ENCODE measurements around the gene PPP2R5C.
A peak's percentile ranks its signal among the peaks of the same experiment; 100 is the strongest.

Gene PPP2R5C

DNA sequence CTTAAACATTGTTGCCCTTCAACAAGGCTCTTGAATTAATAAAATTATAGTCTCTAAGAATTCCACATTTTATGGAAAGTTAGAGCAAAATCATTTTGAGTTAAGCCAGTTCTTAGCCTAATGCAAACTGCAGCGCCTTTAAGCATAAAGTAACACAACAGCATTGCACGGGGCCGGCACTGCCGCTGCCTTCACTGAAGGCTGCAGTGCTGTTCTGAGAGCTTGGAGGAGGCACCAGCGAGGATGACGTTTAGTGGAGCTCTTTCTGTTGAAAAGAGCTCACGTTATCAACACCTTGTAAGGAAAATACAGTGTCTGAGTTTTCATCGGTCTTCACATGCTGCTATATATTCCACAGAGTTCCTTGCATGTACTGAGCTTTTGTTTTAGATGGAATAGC lies 164.6 kb downstream of the PPP2R5C start:
- no peak for DNase-seq

DNA sequence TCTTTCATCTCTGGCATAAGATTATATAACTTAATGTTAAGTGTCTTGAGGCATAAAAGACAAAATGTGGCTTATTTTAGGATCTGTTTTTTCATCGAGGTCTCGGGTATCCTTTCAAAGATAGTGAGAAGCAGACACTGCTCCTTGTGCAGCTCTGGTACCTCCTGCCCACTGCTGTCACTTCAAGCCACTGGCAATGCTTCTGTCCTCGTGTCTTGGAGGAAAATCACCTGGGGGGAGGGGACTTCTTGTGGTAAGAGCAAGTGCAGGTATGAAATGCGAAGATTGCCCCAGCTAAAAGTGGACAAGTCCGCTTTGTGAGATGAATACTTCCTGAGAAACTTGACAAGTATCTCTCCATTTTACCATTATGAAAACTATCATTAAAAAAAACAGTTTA lies 165.1 kb downstream of the PPP2R5C start:
- DNase-seq: no peak

DNA sequence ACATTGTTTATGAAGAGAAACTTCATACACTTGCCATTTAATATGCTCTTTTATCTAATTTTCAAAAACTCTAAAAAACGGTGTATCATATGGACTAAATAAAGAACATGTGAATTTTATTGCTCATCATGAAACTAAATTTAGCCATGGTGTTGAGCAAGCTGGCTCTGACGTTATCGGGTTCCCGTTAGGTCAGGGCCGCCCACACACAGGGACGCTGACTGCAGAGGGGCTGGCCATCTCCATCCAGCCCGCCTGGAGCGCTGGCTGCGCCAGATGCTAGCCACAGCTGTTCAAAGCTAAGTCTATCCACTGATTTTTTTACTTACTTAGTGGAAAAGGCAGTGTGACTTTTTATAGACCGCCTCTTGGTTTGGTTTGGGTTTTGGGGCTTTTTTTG lies 166.3 kb downstream of the PPP2R5C start:
- DNase-seq: no peak

DNA sequence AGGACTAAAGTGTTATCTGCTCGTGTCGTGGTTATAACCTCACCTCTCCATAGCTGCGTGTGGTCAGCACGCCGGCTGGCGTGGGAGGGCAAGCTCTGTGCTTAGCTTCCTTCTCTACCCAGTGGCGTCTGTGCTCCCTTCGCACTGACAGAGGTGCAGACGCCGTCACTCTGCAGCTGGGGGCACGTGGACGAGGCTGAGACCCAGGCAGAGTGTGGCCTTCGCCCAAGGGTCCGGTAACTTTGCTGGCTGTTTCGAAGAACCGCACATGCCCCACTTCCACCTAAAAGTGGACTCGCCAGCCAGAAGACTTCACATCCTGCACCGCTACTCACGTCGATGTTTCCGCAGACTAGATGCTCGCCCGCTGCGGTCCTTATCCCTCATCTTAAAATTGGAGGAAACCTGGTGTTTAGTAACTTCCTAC lies 166.9 kb downstream of the PPP2R5C start:
- no peak for DNase-seq

DNA sequence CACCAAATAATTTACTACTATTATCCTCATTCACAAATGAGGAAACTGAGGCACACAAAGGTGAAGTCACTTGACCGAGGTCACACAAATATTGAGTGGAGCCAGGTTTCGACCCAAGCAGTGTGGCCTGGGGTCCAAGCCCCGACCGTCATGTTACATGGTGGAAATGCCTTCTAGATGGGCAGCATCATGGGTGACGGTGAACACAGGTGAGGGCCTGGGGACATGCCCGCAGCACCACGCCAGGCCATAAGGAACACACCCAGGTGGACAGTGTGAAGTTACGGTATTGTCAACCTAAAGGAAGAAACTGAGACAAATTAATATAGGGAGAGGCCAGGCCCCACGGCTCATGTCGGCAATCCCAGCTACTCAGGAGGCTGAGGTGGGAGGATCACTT lies 167.6 kb downstream of the PPP2R5C start:
- no peak for DNase-seq

DNA sequence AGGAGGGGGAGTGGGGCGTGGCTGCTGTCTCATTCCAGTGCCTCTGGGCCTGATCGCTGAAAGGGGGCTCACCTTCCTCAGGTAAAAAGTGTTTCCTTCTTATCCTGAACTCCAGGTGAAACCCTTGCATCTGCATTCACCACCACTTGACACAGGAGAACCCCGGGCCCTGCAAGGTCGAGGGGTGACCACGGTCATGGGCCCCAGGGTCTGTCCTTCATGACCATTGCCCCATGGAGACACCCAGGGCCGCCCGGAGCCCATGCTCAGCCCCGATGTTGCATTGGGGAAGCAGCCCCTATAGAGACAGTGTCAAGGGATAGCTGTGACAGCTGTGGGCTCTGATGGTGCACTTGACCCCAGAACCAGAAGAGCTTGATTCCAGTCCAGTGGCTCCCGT lies 168.4 kb downstream of the PPP2R5C start:
- DNase-seq: no peak

DNA sequence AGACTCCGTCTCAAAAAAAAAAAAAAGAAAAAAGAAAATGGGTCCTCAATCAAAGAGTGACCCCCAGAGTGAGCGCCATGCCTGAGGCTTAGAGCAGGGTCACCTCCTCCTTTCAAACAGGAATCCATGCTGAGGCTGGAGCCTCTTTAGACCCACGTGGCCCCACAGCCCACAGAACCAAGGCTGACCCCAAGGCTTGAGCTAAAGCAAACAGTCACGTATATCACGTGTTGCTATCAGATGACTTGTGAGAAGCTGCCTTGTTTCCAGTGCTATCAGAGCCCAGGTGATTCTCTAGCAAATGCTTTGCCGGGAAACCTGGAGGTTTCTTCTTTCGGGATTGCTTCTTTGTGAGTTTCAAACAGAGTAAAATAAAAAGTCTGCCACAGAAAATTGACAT lies 171.2 kb downstream of the PPP2R5C start:
- DNase-seq: no peak

DNA sequence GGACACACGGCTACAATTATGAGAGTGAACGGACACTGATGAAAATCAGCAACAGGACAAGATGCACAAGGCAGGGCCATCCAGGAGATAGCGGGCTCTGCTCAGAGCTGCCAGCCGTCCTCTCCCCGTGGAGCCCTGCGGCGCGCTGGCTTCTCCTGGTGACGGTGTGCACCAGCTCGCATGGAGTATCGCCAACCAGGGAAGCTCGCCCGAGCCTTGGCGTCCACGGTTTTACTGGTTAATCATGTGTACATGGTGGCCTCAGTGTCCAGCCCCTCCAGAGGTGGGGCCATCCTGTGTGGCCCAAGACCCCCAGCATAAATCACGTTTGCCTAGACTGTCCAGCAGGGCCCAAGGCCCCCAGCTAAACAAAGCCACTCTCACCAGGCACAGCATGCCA lies 171.7 kb downstream of the PPP2R5C start:
- no peak for DNase-seq

DNA sequence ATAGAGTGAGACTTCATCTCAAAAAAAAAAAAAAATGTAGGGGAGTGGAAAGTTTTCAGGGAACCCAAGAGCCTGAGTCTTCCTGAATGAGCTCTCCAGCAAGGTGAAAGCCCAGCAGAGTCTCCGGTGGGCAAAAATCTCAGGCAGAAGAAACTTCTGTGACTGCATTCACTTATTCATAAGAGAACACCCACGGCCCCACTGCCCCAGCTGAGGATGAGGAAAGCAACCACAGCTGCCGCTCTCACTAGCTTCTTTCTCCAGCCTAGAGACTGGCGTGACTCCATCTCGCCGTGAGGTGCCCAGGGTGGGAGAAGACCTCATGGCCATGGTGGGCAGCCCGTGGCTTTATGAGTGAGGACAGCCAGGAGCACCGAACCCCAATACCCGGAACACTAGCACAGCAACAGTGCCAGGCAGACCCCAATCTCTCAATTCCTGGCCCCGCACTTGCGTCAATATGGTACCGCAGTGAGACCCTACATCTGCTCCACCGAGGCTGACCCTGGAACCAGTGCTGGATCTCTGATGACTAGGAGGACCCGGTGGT lies 173.2 kb downstream of the PPP2R5C start:
- no peak for DNase-seq

DNA sequence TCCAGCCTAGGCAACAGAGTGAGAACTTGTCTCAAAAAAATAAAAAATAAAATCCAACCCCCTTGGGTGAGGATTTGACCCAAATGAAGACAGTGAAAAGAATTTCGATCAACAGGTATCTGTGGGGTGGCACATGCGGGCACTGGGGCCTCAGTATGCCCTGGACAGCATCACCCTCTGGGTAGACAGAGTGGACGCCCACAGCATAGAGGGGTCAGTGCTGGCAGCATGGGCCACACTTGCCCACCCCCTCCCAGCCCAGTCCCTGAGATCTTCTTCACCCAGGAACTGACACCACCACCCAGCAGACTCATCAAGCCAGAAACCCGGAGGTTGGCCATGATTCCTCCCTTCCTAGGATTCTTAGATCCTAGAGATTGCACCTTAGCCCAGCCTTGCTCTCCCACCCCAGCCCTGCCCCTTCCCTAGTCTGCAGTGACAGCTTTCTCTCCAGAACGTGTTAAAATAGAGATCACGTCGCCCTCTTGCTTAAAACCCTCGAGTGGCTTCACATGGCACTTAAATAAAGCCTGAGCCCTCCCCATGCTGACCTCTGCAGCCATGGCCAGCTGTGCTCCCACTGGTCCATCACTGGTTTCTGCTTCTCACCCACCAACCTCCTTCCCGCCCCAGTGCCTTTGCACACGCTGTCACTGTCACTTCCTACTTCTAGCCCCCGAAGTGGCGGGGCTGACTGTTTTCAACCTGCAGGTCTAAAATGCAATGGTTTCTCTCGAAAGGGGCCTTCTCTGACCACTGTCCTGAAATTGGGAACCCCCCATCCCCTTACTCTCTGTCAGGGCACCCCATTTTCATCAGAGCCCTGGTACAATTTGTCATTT lies 176.6 kb downstream of the PPP2R5C start:
- DNase-seq: no peak

DNA sequence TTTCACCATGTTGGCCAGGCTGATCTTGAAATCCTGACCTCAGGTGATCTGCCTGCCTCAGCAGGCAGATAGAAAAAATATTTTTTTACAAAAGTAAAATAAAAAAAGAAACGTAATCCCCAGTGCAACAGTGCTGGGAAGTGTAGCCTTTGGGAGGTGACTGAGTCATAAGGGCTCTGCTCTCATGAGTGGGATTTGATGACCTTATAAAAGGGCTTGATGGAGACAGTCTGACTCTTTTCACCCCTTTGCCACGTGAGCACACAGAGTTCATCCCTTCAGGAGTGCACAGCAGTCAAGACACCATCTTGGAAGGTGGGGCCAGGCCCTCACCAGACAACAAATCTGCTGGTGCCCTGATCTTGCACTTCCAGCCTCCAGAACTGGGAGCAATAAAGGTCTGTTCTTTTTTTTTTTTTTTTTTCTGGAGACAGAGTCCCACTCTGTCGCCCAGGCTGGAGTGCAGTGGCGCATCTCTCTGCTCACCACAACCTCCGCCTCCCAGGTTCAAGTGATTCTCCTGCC lies 178.2 kb downstream of the PPP2R5C start:
- DNase-seq: no peak

DNA sequence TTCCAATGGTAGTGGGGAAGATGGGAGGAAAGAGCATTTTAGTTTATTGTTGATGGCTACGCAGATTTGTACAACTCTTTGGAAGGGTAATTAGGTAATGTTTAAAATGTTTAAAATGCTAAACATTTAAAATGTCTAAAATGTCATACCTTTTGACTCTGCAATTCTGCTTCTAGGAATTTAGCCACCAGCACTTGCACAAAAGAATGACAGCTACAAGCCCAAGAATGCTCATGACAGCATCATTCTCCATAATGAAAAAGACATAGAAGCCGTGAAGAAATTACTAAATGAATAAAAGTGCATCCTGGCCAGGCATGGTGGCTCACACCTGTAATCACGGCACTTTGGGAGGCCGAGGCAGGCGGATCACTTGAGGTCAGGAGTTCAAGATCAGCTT lies 182.9 kb downstream of the PPP2R5C start:
- no peak for DNase-seq

DNA sequence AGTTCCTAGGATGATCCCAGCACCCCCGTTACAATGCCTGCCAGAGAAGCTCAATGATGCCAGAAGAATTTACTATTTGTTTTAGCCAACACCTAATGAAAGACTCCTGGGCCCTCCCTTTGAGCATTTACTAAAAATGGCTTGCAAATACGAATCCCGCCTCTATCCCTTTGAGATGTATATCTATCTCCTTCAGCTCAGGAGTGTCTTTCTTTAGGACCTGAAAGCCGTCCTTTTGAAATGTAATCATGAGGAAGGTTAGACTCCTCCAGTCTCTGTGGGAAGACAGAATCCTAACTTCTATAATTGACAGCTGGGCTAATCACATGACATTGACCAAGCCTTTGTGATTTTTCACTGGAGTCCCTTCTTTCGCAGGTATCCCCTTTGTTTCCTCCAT lies 183.7 kb downstream of the PPP2R5C start:
- DNase-seq: no peak

DNA sequence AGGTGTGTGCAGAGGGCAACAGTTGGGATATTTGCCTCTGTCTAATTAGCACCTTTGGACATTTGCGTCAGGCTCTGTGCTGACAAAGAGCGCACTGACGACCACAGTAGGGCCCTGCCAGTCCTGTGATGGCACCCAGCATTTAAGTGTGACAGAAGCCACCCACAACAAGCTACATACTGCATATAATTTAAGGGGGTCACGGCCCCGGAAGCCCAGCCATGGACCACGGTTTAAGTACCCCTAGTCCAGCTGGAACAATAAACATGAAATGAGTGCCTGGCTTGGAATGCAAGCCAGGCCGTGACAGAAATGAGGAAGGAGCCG lies 186.0 kb downstream of the PPP2R5C start:
- DNase-seq: no peak

DNA sequence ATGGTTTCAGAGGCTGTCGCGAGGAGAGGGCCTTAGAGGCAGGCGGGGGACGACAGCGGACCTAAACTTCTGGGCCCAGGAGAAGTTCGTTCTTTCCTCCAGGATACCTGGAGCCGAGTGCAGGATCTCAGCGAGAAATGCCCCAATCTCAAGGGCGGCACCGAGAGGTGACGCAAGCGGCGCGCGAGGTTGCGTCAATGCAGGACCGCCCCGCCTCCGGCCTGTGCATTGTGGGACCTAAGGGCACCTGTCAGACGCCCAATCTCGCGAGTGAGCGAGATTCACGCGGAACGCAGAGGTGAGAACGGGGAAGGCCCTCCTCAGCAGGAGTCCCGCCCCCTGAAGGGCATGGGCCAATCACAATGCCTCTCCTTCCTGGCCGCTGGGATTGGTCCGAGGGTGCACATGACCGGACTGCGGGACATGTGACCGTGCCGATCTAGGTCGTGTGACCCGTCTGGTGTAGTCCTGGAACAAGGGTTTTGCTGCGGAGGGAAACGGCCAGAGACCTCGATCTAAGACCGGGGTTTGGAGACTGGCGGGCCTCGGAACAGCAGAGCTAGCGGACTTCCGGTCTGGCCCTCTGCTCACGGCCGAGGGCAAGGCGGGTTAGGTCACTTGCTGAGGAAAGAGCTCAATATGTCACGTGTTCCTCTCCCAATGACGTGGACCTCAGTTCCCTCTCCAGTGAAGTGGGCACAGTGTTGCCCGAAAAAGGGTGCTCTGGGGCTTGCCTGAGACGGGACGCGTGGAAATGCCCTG lies 186.6 kb downstream of the PPP2R5C start:
- DNase-seq: peak; percentile 97

DNA sequence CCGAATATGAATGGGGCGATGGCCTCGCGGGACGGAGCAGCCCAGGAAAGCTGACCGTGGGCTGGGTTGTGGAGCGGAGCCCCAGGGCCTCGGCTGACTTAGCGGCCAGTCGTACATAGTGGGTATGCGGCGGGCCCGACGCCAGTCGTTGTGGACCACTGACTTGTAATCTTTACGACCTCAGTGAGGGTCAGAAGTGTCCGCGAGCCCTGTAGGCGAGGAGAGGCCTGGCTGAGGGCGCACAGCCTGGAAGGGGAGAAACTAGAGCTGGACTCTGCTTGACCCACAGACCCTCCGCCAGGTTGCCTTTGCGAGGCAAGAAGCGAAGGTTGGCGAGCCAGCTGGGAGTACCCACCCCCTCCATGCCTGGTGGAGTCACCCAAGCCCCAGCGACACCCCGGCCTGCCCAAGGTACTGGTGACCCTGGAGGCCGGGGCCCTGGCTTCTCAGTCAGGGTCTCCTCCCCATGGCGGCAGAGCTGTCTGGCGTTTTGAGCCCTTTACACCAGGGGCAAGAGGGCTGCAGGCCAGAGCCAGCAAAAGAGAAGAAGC lies 187.2 kb downstream of the PPP2R5C start:
- DNase-seq: no peak

DNA sequence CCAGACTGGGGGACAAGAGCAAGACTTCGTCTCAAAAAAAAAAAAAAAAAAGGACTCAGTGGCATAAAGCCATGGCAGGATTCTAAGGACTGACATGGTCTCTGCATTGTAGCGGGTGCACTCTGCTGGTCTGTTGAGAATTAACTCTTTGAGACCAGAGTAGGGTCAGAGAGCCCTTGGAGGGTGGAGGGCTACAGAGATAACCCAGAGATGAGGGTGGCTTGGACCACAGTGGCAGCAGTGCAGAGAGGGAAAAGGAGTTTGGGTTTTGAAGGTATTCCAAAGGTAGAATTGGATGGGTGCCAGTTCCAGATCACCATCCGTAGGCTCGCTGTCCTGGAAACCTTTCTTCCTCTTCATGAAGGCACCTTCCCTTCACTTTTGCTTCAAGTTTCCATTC lies 188.6 kb downstream of the PPP2R5C start:
- DNase-seq: no peak

DNA sequence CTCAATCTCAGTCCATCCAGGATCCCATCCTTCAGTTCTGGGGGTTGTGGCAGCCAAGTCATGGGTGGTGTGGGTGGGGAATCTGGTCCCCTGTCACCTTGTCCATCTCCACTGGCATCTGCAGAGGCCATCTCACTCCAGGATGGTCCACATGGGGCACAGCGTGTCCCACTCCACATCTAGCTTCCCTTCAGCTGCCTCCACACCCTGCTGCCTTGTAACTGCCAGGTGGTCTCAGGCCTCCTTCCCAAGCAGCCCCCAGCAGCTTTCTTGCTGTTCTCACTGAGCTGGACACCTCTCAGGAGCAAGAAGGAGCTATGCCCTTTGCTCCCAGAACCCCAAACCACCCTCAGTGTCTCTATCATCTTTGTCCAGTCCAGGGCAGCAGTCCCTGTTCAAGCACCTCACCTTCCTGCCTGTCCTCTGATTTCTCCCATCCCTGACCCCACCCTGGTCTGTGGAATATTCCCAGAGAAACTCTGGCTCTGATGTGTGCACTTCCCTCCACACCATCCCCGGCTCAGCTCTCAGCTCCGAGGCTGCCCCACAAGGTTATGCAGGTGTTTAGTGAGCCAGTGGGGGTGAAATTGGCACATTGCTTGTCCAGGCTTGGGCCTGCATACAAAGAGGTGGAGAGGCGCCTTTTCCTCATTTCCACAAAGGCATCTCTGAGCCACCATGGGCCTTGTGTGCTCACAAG lies 189.2 kb downstream of the PPP2R5C start:
- DNase-seq: no peak

DNA sequence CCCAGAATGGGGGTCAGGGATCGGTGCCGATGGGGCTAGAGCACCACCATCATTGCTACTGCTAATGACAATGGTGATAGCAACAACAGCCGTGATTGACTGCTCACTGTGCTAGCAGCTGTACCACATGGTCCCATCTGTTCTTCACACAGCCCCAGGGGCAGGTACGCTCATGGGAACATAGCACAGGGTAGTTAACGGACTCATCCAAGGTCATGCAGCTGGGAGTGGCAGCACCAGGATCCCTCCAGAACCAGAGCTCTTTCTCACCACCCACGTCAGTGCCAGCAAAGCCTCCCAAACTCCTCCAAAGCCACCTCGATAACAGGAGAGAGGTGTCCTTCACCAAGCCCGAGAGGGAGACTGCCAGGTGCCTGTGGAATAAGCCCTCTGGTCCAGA lies 191.6 kb downstream of the PPP2R5C start:
- DNase-seq: no peak

DNA sequence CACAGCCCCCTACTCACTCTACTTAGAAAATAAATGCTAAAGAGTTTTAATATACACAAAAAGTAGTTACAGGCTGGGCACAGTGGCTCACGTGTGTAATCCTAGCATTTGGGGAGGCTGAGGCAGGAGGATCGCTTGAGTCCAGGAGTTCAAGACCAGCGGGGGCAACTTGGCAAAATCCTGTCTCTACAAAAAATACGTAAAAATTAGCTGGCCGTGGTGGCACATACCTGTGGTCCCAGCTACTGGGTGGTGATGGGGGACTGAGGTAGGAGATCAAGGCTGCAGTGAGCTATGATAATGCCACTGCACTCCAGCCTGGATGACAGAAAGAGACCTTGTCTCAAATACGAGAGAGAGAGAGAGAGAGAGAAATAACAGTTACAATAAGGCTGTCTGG lies 193.0 kb downstream of the PPP2R5C start:
- no peak for DNase-seq

DNA sequence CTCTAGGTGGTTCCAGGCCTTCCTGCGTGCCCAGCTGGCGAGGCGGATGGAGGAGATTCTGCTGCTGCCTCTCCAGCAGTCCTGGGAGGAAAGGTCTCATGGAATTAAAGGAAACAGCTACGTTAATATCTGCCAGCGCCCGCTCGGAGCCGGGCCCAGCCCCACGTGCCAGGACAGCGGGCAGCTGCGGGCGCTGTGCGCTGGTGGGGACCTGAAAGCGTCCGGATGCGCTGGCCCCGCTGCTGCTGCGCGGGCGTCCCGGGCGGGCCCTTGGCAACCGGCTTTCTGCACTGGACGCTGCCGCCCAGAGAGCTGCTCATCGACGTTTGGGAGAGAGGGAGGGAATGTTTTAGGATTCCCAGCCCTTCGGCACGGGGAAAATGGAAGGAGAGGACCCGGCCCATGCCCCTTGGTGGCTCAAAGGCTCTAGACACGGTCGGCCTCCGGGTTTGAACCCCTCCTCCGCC lies 194.2 kb downstream of the PPP2R5C start:
- no peak for DNase-seq

DNA sequence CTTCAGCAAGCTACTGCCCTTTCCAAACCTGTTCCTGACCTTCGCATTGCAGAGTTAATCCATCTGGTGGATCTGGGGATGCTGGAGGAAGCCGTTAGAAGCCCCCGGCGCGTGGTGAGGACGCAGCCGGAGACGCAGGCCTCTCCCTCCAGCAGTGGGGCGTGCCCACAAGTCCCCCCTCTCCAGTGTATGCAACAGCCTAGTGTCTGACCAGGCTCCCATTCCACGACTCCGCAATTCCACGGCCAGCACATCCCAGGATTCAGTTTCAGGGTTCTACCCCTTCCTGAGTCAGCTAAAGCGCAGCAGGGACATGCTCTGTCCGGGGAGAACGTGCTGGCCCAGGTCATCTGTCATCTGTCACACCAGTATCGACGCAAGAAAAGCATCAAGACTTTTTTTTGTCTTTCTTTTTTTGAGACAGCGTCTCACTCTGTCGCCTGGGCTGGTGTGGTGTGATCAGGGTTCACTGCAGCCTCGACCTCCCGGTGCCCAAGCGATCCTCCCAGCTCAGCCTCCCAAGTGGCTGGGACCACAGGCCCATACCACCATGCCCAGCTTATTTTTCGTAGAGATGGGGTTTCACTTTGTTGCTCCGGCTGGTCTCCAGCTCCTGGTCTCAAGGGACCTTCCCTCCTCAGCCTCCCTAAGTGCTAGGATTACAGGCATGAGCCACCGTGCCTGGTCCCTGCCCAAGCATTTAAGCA lies 194.8 kb downstream of the PPP2R5C start:
- DNase-seq: no peak

All from NCI-H1436 treated with DMSO at 0.1 percent for 48 hours (cell line).